ENCODE measurements around the gene TMEM150A.

DNA sequence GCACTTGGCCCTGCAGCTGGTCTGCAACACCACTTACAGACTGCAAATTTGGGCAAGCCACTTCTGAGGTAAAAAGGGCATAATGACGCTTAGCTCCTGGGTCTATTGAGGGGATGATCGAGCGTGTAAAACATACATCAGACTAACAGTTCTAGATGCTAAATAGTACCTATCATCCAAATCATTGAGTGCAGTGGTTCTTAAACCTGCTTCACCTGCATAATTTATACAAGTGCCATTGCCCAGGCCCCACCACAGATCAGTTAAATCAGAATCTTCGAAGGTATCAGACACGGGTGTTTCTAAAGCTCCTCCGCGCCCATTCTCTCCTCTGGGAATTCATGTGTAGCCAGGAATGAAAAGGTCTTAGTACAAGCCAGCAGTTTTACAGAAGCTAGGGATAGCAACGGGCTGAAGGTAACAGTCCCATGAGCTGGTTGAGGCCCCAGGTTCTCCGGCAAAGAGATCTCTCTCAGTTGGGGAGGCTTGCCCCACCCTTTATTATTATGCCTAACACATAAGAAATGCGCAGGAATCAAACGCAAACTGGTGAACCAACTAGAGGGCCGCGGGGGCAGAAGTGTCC is 7.7 kb downstream of the TMEM150A start:
- TF ChIP-seq POLR2A (IDR thresholded peaks at IDR 0.05) (no peak), POLR2AphosphoS5 (IDR thresholded peaks at IDR 0.05) (no peak)
- TF ChIP-seq, protein P1, sequence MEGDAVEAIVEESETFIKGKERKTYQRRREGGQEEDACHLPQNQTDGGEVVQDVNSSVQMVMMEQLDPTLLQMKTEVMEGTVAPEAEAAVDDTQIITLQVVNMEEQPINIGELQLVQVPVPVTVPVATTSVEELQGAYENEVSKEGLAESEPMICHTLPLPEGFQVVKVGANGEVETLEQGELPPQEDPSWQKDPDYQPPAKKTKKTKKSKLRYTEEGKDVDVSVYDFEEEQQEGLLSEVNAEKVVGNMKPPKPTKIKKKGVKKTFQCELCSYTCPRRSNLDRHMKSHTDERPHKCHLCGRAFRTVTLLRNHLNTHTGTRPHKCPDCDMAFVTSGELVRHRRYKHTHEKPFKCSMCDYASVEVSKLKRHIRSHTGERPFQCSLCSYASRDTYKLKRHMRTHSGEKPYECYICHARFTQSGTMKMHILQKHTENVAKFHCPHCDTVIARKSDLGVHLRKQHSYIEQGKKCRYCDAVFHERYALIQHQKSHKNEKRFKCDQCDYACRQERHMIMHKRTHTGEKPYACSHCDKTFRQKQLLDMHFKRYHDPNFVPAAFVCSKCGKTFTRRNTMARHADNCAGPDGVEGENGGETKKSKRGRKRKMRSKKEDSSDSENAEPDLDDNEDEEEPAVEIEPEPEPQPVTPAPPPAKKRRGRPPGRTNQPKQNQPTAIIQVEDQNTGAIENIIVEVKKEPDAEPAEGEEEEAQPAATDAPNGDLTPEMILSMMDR (IDR thresholded peaks at IDR 0.05) = no peak

Measured in prostate gland (tissue), 2 donors.